Neural crest cell (in vitro differentiated cells): ENCODE data around the gene TPM2. TPM values are rescaled to one million over a fixed set of nuclear protein-coding genes. Genes with fewer than 3 reads are reported as not detected.

Experiments
- DNase-seq: peaks from one replicate; pipeline ENCODE4 v3.0.0; 2021; ENCODE audit warnings: low read depth, mixed read lengths, low spot score
- H3K27ac Mint-ChIP-seq: one replicate; pipeline ENCODE4 v1.8.0; 2021; ENCODE audit warnings: mild to moderate bottlenecking, mixed read lengths; ENCODE audit not compliant: unreplicated experiment
- H3K27me3 Mint-ChIP-seq: 2 replicates; pipeline ENCODE4 v1.8.0; 2021; ENCODE audit warnings: low read depth, mild to moderate bottlenecking, mixed read lengths
- H3K36me3 Mint-ChIP-seq: 2 replicates; pipeline ENCODE4 v1.8.0; 2021; ENCODE audit warnings: low read depth, mild to moderate bottlenecking, mixed read lengths
- H3K4me1 Mint-ChIP-seq: 2 replicates; pipeline ENCODE4 v1.8.0; 2021; ENCODE audit warnings: mixed read lengths
- H3K4me3 Mint-ChIP-seq: one replicate; pipeline ENCODE4 v1.8.0; 2021; ENCODE audit warnings: mild to moderate bottlenecking, mixed read lengths
- H3K9me3 Mint-ChIP-seq: 2 replicates; pipeline ENCODE4 v1.8.0; 2021; ENCODE audit warnings: mixed read lengths
- CTCF ChIP-seq: fragments of 200-600 bp; sonication (generic); conservative IDR thresholded peaks from 2 replicates; pipeline ENCODE4 v1.5.0; 2021; ENCODE audit warnings: antibody characterized with exemption, mild to moderate bottlenecking
- total RNA-seq: library from RNA; stranded (reverse); gene quantifications from 2 replicates; pipeline ENCODE4 v1.2.1, GENCODE V29; 2021

TPM2 gene
- total RNA-seq, 1 donor from 2014 or later = 159 TPM

- DNase-seq = no peak
- H3K4me3 Mint-ChIP-seq = peak overlapping the region; percentile 88
- peaks cover 3% of the 10 kb centered on the region for H3K9me3 Mint-ChIP-seq
- peaks cover 9% of the 10 kb centered on the region for H3K27me3 Mint-ChIP-seq
- H3K36me3 Mint-ChIP-seq = peaks cover 10% of the 10 kb centered on the region
- H3K27ac Mint-ChIP-seq = no peak overlapping the region
- H3K4me1 Mint-ChIP-seq = peaks cover 62% of the 10 kb centered on the region
- no peak for TF ChIP-seq CTCF
Observed at GRCh38 chr9:35659340-35659739, 30.4 kb downstream of the TPM2 start.

- no peak for DNase-seq
- Mint-ChIP-seq H3K27ac (no peak overlapping the region), H3K27me3 (peaks cover 9% of the 10 kb centered on the region), H3K4me1 (peaks cover 58% of the 10 kb centered on the region), H3K9me3 (peaks cover 3% of the 10 kb centered on the region), H3K4me3 (peak overlapping the region; percentile 88), H3K36me3 (peaks cover 10% of the 10 kb centered on the region)
- no peak for TF ChIP-seq CTCF
Observed at GRCh38 chr9:35658968-35659220, 30.8 kb downstream of the TPM2 start.

GRCh38 chr9:35658137-35658967 is 31.4 kb downstream of the TPM2 start, which contains the start of gene CCDC107:
Gene CCDC107, plus strand, starts transcription at chr9:35658292. Its CDS starts 88 bp downstream, at chr9:35658380.
- Mint-ChIP-seq H3K27me3 (peaks cover 9% of the 10 kb centered on the region), H3K4me1 (peaks cover 52% of the 10 kb centered on the region)

GRCh38 chr9:35657546-35658136 is 32.1 kb downstream of the TPM2 start, which contains the start of gene RMRP:
Gene RMRP, minus strand, starts transcription at chr9:35658019.
- TF ChIP-seq CTCF = peak; percentile 54
- Mint-ChIP-seq H3K27me3 (peaks cover 9% of the 10 kb centered on the region), H3K4me3 (peak within 1 kb of the TSS; percentile 88), H3K9me3 (peaks cover 3% of the 10 kb centered on the region), H3K36me3 (peaks cover 10% of the 10 kb centered on the region), H3K27ac (peak within 1 kb of the TSS; percentile 98), H3K4me1 (peaks cover 45% of the 10 kb centered on the region)
- peak; percentile 91 for DNase-seq

More at GRCh38 chr9:35658137-35658967, 31.4 kb downstream of the TPM2 start, which contains the start of gene CCDC107:
- peak; percentile 85 for TF ChIP-seq CTCF
- H3K4me3 Mint-ChIP-seq = peak within 1 kb of the TSS; percentile 88
- peaks cover 3% of the 10 kb centered on the region for H3K9me3 Mint-ChIP-seq
- H3K27ac Mint-ChIP-seq = peak within 1 kb of the TSS; percentile 98
- peaks cover 10% of the 10 kb centered on the region for H3K36me3 Mint-ChIP-seq
- DNase-seq = peak; percentile 86

- Mint-ChIP-seq H3K4me3 (peak overlapping the region; percentile 88), H3K9me3 (peaks cover 3% of the 10 kb centered on the region), H3K27me3 (peaks cover 9% of the 10 kb centered on the region), H3K36me3 (peaks cover 9% of the 10 kb centered on the region), H3K4me1 (peaks cover 41% of the 10 kb centered on the region), H3K27ac (peak overlapping the region; percentile 98)
- no peak for TF ChIP-seq CTCF
- no peak for DNase-seq
Observed at GRCh38 chr9:35656831-35657545, 32.7 kb downstream of the TPM2 start.
